ENCODE results near the gene COL13A1. TPM values are rescaled to one million over a fixed set of nuclear protein-coding genes. Genes with fewer than 3 reads are reported as not detected.

COL13A1 gene
- total and polyA plus RNA-seq, 5 experiments from 2014 or later, result not detected

DNA sequence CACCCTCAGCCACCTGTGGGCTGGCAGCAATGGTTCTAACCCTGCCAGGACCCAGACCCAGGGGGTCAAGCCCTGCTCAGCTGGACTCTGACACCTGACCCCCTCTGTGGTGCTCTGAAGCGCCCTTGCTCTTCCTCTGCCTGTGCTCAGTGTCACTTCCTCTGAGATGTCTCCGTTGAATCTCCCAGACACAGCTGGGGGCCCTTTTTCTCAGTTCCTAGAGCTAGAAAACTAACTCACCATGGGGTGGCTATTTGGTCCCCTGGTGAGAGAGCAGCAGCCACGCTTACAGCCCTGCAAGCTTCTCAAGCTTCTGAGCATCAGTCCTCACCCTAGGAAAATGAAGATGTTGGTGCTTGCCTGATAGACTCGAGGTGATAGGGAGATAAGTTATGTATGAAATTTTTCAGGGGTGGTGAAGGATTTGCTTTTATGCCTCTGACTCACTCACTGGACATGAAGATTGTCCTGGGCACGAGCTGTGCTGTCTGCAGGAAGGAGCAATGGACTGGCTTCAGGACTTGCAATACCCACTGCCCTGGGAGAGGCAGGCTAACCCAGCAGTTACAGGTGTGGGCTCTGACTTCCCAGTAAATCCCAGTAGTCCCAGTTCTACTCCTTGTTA is 29.6 kb downstream of the COL13A1 start:
- Mint-ChIP-seq H3K27me3 (peaks cover 10 to 46% (median 29%) of the 10 kb centered on the region in 5 donors), H3K9me3 (no peaks in the 10 kb centered on the region), H3K4me1 (peaks cover 0 to 10% (median 4%) of the 10 kb centered on the region in 4 donors), H3K36me3 (no peaks in the 10 kb centered on the region), H3K27ac (peak overlapping the region in 1 of 10 donors; percentile 25), H3K4me3 (no peak overlapping the region)
- no peak for DNase-seq
- ATAC-seq, result no peak
- POLR2A ChIA-PET, result no interaction called here

DNA sequence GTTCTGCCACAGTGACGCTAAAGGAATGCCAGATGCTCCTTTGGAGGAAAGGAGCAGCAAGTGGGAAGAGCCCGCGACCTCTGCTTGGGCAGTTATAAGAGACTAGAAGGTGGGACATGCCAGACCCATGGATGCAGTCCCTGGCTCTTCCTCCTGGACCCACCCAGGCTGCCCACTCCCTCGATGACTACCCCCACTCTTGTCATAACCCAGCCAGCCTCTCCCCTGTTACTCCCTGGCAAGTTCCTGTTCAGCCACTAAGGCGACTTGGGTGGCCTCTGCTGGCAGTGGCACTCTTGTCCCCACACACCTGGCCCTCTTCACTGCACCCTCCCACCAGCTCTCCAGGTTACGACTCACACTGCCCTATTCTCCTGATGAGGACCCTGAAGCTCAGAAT is 33.5 kb downstream of the COL13A1 start:
- POLR2A ChIA-PET, result no interaction called here
- no peaks in the 10 kb centered on the region for H3K9me3 Mint-ChIP-seq

DNA sequence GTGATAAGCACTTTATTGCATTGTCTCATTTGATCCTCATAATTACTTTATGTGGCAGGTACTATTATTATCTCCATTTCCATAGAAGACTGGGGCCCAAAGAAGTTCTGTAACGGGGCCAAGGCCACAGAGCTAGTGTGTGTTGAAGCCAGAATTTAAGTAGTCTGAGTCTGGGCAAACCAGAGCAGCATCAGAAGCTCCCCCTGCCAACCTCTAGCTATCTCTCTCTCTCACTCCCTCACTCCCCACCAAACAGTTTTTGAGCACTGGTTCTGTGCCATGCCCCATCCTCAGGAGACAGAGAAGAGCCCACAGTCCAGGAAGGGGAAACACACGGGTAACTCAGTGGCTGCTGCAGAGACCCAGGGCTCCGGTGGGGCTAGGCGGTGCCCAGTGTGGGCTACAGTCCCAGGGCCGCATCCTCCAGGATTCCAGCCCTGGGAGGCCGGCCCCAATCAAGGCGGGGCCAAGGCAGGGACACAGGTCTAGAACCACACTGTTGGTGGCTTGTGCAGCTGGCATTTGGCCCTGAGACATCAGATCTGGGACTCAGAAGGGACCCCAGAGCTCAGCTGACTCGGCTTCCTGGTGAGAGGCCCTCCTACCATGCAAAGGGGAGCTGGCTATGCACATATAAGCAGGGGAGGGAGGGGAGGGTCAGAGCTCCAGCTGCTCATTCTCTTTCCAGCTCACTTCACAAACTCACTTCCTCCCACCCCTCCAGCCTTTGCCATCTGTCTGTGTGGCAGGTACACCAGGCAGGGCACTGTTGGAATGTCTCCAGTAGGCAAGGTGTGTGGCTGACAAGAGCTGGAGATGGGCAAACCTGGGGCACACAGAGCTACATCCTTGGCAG is 34.4 kb downstream of the COL13A1 start:
- H3K27me3 Mint-ChIP-seq, result peaks cover 4 to 26% (median 17%) of the 10 kb centered on the region in 5 donors
- DNase-seq, result no peak
- no peak overlapping the region for H3K4me3 Mint-ChIP-seq
- ATAC-seq, result no peak
- H3K27ac Mint-ChIP-seq, result no peak overlapping the region
- H3K4me1 Mint-ChIP-seq, result peaks cover 0 to 14% (median 0%) of the 10 kb centered on the region in 4 donors
- POLR2A ChIA-PET, result no interaction called here
- no peaks in the 10 kb centered on the region for H3K36me3 Mint-ChIP-seq
- H3K9me3 Mint-ChIP-seq, result no peaks in the 10 kb centered on the region

More for the DNA sequence above, 33.5 kb downstream of the COL13A1 start:
- ATAC-seq, result no peak
- DNase-seq, result no peak
- Mint-ChIP-seq H3K27ac (no peak overlapping the region), H3K4me1 (peaks cover 0 to 14% (median 0%) of the 10 kb centered on the region in 4 donors), H3K36me3 (no peaks in the 10 kb centered on the region), H3K27me3 (peaks cover 5 to 26% (median 17%) of the 10 kb centered on the region in 5 donors), H3K4me3 (no peak overlapping the region)

DNA sequence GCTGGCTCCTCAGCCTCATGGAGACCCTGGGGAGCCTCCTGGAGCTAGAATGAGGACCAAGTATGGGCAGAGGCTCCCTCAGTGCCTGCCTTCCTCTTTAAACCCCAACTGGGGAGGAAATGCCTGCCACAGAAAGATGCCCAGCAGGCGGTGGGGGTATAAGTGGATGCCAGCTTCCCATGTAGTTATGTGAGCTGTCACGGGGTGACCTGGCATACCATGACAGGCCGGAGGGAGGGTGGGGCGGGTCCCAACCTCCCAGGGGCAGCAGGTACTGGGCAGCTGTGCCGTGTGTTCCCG is 35.0 kb downstream of the COL13A1 start:
- Mint-ChIP-seq H3K36me3 (no peaks in the 10 kb centered on the region), H3K4me3 (no peak overlapping the region), H3K4me1 (peaks cover 0 to 12% (median 0%) of the 10 kb centered on the region in 4 donors), H3K27ac (no peak overlapping the region), H3K9me3 (no peaks in the 10 kb centered on the region), H3K27me3 (peaks cover 4 to 26% (median 16%) of the 10 kb centered on the region in 5 donors)
- DNase-seq (no peak), ATAC-seq (no peak)
- POLR2A ChIA-PET, result no interaction called here

DNA sequence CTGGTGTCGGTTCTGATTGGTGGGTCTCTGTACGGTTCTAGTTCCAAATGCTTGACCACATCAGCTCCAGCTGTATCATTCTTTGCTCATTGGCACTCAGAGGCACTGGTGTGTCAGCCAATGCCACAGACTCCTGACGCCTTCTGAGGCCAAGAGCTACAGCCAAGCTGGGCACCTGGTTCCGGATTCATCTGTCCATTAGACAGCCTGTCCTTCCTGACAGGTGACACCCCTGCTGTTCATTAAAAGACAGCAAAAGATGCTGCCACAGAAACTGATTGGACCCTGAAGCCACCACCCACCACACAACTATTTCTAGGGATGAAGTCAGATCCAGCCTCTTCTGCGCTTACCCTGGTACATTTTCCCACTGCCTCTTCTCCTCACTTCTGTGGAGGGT is 35.6 kb downstream of the COL13A1 start:
- Mint-ChIP-seq H3K27ac (no peak overlapping the region), H3K36me3 (no peaks in the 10 kb centered on the region), H3K9me3 (no peaks in the 10 kb centered on the region), H3K4me1 (peaks cover 0 to 12% (median 0%) of the 10 kb centered on the region in 4 donors), H3K27me3 (peaks cover 4 to 26% (median 14%) of the 10 kb centered on the region in 5 donors), H3K4me3 (no peak overlapping the region)
- DNase-seq, result no peak
- POLR2A ChIA-PET, result no interaction called here
- no peak for ATAC-seq

DNA sequence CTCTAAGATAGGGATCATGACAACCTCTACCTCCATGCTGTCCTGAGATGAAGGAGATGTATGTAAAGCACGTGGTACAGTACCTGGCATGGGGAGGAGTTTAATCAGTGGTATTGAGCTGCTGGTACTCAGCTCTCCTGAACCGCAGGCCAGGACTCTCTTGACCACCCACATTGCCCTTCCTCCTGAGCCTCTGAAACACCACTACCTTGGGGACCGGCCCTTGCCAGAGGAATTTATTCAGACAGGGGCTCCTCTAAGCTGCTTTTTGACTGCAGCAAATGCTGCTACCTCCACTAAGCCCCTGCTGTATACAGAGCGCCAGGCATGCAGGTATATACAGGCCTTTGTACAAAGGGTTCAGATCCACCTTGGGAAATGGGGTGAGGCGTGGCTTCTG is 36.7 kb downstream of the COL13A1 start:
- POLR2A ChIA-PET, result no interaction called here
- Mint-ChIP-seq H3K36me3 (no peaks in the 10 kb centered on the region), H3K4me3 (no peak overlapping the region), H3K27ac (no peak overlapping the region), H3K27me3 (peaks cover 4 to 27% (median 11%) of the 10 kb centered on the region in 5 donors), H3K4me1 (peaks cover 0 to 12% (median 0%) of the 10 kb centered on the region in 4 donors), H3K9me3 (no peaks in the 10 kb centered on the region)
- no peak for ATAC-seq
- DNase-seq, result no peak

DNA sequence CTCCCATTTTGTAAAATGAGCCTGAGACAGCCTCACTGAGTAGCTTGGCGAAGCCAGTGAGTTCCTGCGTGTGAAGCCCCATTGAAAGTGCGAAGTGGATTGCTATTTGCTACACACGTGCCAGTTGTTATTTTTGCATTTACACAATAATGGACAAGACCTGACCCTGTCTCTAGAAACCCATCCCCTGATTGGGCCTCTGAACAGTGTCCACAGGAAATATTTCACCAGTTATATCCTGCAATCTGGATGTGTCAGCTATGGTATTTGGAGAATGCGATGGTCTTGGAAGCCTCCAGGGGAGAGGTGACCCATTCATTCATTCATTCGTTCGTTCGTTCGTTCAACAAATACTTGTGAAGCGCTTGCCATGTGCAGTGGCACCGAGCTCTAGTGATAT is 37.1 kb downstream of the COL13A1 start:
- H3K27ac Mint-ChIP-seq, result no peak overlapping the region
- no peaks in the 10 kb centered on the region for H3K9me3 Mint-ChIP-seq
- H3K36me3 Mint-ChIP-seq, result no peaks in the 10 kb centered on the region
- DNase-seq (no peak), ATAC-seq (no peak)
- POLR2A ChIA-PET, result no interaction called here
- no peak overlapping the region for H3K4me3 Mint-ChIP-seq
- H3K27me3 Mint-ChIP-seq, result peaks cover 4 to 27% (median 10%) of the 10 kb centered on the region in 5 donors
- peaks cover 0 to 12% (median 0%) of the 10 kb centered on the region in 4 donors for H3K4me1 Mint-ChIP-seq

DNA sequence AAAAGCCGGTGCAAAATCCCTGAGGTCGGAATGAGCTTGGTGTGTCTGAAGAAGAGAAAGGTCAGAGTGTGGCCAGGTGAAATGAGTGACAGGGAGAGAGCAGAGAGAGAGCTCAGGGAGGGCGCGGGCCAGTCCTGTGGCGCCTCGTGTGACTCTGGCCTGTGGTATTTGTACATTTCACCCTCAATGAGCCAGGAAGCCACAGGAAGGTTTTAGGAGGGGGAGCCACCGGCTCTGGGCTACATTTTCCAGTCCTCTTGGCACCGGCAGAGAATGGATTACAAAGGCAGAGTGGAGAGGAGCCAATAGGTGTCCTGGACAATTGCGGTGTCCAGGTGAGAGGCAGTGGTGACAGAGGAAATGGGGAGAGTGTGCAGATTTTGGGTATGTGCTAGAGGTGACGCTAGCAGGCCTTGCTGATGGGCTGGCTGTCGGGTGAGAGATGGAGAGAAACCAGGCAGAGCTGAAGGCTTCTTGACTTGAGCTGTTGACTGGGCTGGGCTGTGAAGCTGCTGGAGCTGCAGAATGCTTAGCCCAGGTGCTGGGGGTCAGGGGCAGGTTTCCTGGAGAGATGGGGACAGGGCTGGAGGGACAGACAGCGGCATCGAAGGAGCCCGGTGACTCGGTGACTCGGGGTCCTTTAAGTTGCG is 38.1 kb downstream of the COL13A1 start:
- Mint-ChIP-seq H3K4me3 (no peak overlapping the region), H3K27ac (no peak overlapping the region), H3K9me3 (no peaks in the 10 kb centered on the region), H3K4me1 (peaks cover 0 to 12% (median 0%) of the 10 kb centered on the region in 4 donors), H3K27me3 (peaks cover 5 to 23% (median 8%) of the 10 kb centered on the region in 5 donors), H3K36me3 (no peaks in the 10 kb centered on the region)
- POLR2A ChIA-PET, result no interaction called here
- no peak for ATAC-seq
- DNase-seq, result no peak

DNA sequence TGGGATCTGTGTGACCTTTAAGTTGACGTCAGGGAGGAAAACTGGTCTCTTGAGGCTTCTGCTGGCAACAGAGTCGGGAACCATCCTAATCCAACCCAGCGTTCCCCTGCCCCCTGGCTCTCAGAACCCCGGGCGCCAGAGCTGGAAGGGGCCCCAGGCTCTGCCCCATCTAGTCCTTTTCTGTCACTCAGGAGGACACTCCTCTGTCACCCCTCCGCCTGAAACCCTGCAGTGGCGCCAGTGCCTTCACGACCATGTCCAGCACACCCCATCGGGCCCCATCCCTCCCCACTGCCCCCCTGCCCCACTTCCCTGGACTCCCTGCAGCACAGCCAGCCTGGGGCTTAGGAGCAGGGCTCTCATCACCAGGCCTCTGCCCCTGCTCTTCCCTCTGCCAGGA is 39.1 kb downstream of the COL13A1 start:
- DNase-seq (no peak), ATAC-seq (no peak)
- no peak overlapping the region for H3K27ac Mint-ChIP-seq
- POLR2A ChIA-PET, result no interaction called here
- no peaks in the 10 kb centered on the region for H3K9me3 Mint-ChIP-seq
- H3K4me1 Mint-ChIP-seq, result peaks cover 0 to 11% (median 0%) of the 10 kb centered on the region in 4 donors
- H3K27me3 Mint-ChIP-seq, result peaks cover 7 to 21% (median 10%) of the 10 kb centered on the region in 5 donors
- no peak overlapping the region for H3K4me3 Mint-ChIP-seq
- no peaks in the 10 kb centered on the region for H3K36me3 Mint-ChIP-seq

DNA sequence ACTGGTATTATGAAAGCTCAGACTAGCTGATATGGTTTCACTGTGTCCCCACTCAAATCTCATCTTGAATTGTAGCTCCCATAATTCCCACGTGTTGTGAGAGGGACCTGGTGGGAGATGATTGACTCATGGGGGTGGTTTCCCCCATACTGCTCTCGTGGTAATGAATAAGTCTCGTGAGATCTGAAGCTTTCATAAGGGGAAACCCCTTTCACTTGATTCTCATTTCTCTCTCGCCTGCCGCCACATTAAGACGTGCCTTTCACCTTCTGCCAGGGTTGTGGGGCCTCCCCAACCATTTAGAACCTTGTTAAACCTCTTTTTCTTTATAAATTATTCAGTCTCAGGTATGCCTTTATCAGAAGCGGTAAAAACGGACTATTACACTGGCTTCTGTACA is 40.3 kb downstream of the COL13A1 start:
- no peak for ATAC-seq
- H3K27me3 Mint-ChIP-seq, result peaks cover 10 to 31% (median 15%) of the 10 kb centered on the region in 5 donors
- POLR2A ChIA-PET, result no interaction called here
- H3K9me3 Mint-ChIP-seq, result no peaks in the 10 kb centered on the region
- no peak for DNase-seq
- no peaks in the 10 kb centered on the region for H3K36me3 Mint-ChIP-seq
- H3K4me1 Mint-ChIP-seq, result peaks cover 0 to 9% (median 0%) of the 10 kb centered on the region in 4 donors
- no peak overlapping the region for H3K4me3 Mint-ChIP-seq
- H3K27ac Mint-ChIP-seq, result no peak overlapping the region

DNA sequence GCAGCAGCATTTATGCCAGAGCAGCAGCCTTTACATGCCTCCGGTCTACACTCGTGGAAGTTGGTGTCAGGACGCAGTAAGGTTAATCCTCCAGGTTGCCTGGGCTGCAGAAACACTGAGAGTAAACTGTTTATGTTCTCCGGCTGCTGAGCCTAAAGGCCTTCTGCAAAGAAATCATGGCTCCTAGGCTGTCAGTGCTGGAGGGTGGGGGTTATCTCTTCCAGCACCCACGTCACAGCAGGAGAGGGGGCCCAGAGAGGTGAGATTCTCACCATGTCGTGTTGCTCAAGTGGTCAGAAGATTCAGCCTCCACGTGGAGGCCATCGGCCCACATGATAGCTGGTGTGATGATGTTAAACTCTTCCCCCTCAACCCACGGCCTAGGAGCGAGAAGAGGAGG is 41.2 kb downstream of the COL13A1 start:
- peaks cover 15 to 39% (median 24%) of the 10 kb centered on the region in 5 donors for H3K27me3 Mint-ChIP-seq
- no peaks in the 10 kb centered on the region for H3K36me3 Mint-ChIP-seq
- no peaks in the 10 kb centered on the region for H3K9me3 Mint-ChIP-seq
- H3K27ac Mint-ChIP-seq, result no peak overlapping the region
- no peak overlapping the region for H3K4me3 Mint-ChIP-seq
- POLR2A ChIA-PET, result no interaction called here
- peaks cover 0 to 9% (median 0%) of the 10 kb centered on the region in 4 donors for H3K4me1 Mint-ChIP-seq
- ATAC-seq (no peak), DNase-seq (no peak)

DNA sequence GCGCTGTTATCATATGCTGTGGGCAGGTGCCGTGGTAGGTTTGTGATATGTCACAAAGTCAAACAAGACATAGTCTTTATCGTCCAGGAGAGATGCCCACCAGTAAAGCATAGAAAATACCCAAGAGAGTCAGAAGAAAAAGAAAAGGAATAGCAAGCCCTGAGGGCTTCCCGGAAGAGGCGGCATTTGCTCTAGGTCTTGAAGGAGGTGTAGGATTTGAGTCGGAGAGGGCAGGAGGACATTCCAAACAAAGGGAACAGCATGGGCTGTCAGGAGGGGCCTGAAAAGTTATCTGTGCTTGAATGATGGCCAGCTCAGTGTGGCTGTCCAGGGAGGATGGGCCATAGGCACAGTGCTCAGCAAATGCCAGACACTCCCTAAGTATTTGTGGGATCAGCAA is 42.2 kb downstream of the COL13A1 start:
- DNase-seq, result no peak
- ATAC-seq, result no peak
- Mint-ChIP-seq H3K27me3 (peaks cover 16 to 44% (median 25%) of the 10 kb centered on the region in 5 donors), H3K9me3 (no peaks in the 10 kb centered on the region), H3K27ac (no peak overlapping the region), H3K4me1 (peaks cover 0 to 9% (median 0%) of the 10 kb centered on the region in 4 donors), H3K4me3 (no peak overlapping the region), H3K36me3 (no peaks in the 10 kb centered on the region)
- POLR2A ChIA-PET, result no interaction called here

DNA sequence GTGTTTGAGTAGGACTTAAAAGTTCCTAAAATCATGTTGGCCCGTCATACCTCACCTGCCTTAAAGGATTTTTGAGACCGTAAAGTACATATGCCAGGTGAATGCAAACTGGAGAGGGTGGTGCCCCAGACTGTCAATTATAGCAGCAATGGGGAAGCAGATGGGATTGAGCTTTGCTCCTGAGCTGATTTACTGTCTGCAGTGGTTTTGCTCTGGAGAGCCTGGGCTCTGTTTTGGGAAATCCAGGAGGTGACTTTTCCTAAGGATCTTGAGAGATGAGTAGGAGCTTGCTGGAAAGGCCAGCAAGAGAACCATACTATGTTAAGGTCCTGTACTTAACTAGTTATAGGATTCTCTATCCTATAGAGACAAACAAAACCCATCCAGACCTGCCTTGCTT is 43.0 kb downstream of the COL13A1 start:
- Mint-ChIP-seq H3K4me1 (peaks cover 0 to 5% (median 0%) of the 10 kb centered on the region in 4 donors), H3K36me3 (no peaks in the 10 kb centered on the region), H3K4me3 (no peak overlapping the region), H3K27me3 (peaks cover 16 to 44% (median 27%) of the 10 kb centered on the region in 5 donors), H3K27ac (no peak overlapping the region), H3K9me3 (no peaks in the 10 kb centered on the region)
- POLR2A ChIA-PET, result no interaction called here
- DNase-seq (no peak), ATAC-seq (no peak)
